Right renal pelvis (tissue), 4 donors: ENCODE results near the gene EIF5. TPM values are rescaled to one million over a fixed set of nuclear protein-coding genes. Genes with fewer than 3 reads are reported as not detected.

Source experiments
- DNase-seq, 4 donors: peaks; one replicate each; pipeline ENCODE4 v3.0.0-alpha.2; 2013; ENCODE audit warnings: low read depth in 4 of 4, low spot score in 3 of 4, missing footprints in 1 of 4
- polyA plus RNA-seq, 4 donors: library from polyadenylated mRNA; unstranded; fragments of 120-200 nt; gene quantifications; one replicate each; pipeline ENCODE4 v1.2.1, GENCODE V29; 2013; ENCODE audit not compliant: insufficient read length in 4 of 4

The EIF5 gene
- polyA plus RNA-seq, 4 donors = 228 to 242 (median 233) TPM

DNA sequence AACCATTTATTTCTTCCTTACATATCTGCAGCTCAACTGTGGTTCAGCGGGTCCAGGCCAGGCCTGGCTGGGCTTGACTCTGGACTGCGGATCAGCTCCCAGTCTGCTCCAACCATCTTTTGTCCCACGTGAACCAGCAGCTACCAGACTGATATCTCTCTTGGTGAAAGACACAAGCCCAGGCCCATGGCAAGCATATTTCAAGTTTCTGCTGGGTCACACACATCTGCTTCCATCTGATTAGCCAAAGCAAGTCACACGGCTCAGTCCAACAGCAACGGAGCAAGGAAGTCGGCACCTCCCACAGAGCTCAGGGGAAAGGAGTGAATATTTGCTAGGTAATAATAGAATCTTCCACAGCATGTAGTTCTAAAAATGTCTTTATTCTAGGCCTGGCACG lies 26.5 kb downstream of the EIF5 start:
- DNase-seq = no peak

DNA sequence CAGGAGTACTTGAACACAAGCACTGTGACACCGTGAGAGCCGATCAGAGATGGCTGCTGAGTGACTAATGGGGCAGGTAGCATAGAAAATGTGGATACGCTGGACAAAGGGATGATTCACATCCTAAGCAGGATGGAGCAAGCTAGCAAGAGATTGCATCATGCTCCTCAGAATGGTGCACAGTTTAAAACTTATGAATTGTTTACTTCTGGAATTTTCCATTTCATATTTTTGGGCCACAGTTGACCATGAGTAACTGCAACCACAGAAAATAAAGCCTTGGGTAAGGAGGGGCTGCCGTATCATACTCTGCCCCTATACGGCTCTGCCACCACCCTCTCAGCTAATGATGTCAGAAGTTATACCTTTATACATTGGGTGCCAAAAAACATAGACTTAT lies 27.8 kb downstream of the EIF5 start:
- DNase-seq = no peak

DNA sequence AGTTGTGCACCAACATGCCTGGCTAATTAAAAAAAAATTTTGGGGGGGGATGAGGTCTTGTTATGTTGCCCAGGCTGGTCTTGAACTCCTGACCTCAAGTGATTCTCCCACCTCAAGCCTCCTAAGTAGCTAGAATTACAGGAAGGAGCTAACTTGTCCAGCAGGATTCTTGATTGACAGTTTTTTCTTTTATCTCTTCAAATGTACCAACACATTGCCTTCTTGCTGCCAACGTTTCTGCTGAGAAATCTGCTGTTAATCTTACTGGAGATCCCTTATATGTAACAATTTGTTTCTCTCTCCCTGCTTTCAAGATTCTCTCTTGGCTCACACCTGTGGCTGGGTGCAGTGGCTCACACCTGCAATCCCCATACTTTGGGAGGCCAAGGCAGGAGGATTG lies 28.7 kb downstream of the EIF5 start:
- no peak for DNase-seq

DNA sequence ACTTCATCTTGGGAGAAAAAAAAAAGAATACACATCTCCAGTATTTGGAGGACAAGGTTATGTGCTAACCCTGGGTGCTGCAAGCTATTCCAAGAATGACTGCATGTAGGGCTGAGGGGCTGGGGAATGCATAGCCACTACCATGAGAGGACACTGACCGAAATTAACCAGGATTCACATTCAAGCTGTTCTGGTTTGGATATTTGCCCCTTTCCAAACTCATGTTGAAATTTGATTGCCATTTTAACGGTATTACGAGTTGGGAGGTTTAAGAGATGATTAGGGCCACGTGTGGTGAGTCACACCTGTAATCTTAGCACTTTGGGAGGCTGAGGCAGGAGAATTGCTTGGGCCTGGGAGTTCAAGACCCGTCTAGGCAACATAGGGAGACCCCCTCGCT lies 32.7 kb downstream of the EIF5 start:
- no peak for DNase-seq

DNA sequence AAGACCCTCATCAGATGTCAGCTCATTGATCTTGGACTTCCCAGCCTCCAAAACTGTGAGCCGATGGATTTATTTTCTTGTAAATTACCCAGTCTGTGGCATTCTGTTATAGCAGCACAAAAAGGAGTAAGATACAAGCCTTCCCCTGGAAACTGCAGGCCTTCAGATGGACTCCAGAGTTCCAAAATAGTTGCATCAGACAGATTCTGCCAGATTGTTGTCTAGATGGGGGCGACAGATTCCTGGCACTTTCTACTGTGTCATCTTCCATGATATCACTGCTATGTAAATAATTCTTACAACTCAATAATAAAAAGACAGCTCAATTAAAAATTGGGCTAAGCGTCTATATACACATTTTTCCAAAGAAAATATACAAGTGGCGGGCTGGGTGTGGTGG lies 34.0 kb downstream of the EIF5 start:
- no peak for DNase-seq

DNA sequence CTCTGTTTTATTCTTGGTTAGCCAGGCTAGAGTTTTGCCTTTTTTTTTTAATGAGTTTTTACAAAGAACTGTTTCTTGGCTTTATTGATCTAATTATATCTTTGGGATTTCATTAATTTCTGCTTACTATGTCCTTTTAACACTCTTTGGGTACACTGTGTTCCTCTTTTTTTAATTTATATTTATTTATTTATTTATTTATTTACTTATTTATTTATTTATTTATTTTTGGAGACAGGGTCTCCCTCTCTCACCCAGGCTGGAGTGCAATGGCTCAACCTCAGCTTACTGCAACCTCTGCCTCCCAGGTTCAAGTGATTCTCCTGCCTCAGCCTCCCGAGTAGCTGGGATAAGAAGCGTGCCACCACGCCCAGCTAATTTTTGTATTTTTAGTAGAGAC lies 36.0 kb downstream of the EIF5 start:
- DNase-seq = no peak

DNA sequence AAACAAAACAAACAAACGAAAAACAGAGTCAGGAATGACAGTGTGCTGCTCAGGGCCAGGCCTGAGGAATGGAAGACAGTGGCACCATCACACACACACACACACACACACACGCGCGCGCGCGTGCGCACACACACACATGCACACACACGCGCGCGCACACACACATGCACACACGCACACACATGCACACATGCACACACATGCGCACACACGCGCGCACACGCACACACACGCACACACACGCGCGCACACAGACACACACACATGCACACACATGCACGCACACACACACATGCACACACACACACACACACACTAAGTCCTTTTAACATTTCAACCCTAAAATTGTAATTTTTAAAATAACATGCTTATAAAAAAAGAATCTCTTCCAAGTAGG lies 38.0 kb downstream of the EIF5 start:
- DNase-seq = no peak

DNA sequence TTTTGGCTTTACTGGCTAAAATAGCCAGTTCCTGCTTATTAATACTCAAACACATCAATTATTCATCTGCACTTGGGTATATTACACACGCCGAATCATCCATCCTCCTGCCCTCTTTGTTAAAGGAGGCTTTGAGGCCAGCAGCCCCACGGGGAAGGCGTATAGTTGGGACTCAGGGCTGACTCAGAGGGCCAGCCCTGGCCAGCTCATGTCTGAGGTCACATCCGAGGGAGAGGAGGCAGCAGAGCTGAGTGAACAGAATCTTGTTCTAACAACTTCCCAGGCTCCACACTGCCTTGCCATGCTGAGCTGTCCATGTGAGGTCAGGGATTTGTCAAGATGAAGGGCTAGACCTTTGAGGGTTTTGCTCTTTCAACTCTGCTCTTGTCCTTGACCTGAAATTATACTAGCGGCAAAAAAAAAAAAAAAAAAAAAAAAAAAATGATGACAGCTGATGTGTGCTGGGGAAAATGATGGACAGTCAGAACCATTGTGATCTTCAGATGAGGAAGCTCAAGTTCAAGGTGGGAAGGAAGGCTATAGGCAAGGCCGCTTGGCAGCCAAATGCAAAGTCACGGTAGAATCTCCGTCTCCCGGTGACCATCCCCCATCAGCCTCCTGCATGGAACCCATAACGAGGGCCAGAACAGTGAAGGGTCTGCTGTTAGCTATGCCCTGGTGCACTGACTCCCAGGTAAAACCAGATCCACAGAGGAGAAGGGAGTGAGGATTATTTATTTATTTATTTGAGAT lies 38.7 kb downstream of the EIF5 start:
- no peak for DNase-seq

DNA sequence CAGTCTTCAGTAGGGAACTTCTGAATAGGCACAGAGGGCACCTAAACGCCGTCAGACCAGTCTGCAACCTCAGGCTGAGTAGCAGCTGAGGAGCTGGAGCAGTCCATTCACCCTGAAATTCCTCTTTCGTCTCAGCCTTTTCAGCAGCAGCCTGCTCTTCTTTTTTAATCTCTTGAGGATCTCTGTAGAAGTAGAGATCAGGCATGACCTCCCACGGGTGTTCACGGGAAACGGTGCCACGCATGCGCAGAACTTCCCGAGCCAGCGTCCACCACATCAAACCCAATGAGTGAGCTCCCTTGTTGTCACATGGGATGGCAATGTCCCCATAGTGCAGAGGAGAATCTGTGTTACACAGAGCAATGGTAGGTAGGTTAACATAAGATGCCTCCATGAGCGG lies 40.1 kb downstream of the EIF5 start:
- DNase-seq = no peak

DNA sequence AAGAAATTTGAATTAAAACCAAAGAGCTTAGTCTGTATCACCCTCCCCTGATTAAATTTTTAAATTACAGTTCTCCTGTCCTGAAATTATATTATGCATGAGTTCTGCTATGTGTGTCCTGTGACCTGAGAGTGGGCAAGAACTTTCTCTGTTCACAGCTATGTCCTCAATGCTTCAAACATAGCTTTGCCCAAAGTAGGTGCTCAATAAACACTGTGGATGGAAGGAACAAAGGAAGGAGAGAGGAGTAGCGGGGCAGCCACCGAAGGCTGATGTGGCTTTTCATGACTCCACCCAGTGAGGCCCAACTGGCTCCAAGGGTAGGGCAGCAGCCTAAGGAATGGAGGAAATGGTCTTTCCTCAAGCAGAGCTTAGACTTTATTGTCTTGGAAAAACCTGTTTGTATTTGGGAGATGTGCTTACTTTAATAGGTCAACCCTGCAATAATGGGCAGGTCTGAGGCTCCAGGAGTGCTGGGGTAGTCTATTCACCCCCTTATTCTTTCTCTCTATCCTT lies 43.5 kb downstream of the EIF5 start:
- DNase-seq = no peak

DNA sequence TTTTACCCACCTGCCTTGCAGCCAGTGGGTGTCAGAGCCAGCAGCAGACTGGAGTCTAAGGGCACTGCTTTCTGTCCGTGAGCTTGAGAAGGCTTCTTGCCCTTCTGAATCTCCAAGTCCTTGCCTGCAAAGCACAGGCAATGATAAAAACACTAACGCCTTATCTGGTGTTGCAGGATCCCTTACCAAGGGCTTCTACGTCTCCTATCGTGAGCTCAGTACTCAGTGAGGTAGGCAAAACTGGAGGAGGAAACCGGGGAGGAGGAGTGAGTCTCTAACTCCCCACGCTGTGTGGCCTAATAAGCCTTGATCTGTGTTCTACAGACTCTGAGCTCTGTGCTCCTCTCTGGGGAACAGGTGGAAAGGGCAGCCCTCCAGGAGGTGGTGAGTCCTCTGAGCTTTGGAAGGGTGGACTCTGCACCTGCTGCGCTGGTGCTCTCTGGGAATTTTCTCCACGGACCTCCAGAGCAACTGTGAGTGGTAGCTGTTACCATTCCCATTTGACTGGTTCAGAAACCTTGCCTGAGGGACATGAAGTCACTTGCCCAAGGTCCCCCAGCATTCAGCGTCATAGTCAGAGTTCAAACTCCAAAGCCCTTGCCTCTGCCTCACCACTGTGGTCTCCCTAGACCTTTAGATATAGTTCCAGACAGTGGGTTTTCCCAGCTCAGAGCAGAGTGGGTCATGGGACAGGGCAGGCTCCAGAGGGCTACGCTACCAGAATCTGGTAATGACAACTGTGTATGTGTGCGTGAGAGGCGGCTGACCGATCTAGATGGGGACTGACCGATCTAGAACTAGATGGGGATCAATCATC lies 44.2 kb downstream of the EIF5 start:
- DNase-seq = no peak

DNA sequence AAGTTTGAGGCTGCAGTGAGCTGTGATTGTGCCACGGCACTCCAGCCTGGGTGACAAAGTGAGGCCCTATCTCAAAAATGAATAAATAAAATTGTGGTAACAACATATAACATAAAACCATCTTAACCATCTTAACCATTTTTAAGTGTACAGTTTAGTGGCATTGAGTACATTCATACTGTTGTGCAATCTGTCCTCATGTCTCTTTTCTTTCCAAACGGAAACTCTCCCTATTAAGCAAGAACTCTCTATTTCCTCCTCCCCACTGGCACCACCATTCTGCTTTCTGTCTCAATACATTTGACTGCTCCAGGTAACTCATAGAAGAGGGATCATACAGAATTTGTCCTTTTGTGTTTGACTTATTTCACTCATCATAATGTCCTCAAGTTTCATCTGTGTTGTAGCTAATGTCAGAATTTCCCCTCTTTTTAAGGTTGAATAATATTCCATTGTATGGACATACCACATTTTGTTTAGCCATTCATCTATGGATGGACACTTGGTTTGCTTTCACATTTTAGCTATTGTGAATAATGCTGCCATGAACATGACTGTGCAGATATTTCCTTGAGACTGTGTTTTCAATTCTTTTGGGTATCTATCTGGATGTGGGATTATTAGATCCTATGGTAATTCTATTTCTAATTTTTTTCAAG lies 46.8 kb downstream of the EIF5 start:
- no peak for DNase-seq

DNA sequence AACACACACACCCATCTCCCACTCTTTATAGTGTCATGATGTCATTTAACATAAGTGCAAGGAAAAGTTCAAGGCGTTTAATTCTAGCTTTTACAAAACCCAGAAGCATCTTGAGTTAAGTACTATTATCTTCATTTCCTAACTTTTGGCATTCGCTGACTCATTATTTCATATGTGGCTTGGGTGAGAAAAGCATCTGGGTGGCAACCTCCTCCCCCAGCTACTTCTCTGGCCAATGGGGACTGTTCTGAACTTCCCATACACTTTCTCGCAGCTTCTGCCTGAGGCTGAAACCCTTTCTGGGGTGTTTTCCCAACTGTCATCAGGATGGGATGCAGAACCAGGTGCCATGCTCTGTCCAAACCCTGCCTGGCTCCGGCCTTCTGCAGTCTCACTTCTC lies 48.3 kb downstream of the EIF5 start:
- no peak for DNase-seq

DNA sequence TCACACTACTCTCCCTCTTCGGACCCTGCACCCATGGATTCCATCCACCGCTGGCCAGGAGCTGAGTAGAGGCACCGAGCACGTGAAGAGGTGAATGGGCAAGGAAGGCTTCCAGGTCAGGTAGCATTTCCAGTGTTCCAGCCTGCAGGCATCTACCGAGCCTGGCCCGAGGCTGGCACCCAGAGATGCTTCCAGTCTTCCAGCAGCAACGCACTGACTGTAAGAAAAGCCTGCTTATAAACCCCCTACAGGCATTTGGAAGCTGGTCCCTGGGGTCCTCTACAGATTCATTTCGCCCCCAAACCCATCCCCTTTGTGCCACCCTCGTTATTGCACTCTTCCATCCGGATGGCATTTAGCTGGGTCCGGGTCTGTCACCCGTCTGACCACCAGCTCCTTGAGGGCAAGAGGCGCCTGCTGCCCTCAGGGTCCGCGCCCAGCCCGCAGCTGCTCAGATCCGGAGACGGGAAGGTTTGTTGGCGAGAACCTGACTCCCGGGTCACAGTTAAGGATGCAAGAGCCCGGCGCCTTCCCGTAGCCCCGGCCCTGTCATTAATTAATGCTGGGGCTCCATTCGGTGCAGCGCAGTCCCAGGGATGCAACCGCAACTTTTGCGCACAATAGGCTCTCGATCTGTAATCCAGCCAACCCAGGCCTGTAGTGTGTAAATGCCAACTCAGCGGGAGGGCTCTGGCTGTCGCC lies 50.6 kb downstream of the EIF5 start:
- no peak for DNase-seq

DNA sequence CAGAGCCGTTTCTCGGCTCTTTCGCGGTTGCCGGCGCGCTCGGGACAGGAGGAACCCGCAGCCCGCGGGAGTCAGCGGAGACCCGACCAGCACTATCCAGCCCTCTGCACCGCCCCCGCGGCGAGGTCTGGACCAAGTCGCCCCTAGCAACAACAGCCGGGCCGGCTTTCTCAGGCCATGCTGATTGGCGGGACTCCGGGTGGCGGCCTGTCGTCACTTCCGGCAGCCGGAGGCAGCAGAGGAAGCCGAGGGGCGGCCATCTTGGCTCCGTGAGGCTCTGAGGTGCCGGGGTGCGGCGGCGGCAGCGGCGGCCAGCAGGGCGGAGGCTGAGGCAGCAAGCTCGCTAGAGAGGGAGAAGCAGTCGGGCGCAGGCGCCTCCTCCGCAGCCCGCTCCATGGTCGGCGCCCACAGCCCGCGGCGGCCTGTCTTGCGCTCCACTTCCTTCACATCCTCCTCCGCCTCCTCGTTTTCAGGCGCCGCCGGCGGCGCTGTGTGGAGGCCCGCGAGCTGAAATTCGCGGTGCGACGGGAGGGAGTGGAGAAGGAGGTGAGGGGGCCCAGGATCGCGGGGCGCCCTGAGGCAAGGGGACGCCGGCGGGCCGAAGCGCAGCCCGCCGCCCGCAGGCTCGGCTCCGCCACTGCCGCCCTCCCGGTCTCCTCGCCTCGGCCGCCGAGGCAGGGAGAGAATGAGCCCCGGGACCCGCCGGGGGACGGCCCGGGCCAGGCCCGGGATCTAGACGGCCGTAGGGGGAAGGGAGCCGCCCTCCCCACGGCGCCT lies 51.3 kb downstream of the EIF5 start, which contains the start of gene MARK3:
Gene MARK3, plus strand, starts transcription at position 264 of the 777 bp plus-strand sequence. CDS start 615 bp downstream, outside the sequence.
- peak; percentile 83 to 93 (median 92) for DNase-seq

DNA sequence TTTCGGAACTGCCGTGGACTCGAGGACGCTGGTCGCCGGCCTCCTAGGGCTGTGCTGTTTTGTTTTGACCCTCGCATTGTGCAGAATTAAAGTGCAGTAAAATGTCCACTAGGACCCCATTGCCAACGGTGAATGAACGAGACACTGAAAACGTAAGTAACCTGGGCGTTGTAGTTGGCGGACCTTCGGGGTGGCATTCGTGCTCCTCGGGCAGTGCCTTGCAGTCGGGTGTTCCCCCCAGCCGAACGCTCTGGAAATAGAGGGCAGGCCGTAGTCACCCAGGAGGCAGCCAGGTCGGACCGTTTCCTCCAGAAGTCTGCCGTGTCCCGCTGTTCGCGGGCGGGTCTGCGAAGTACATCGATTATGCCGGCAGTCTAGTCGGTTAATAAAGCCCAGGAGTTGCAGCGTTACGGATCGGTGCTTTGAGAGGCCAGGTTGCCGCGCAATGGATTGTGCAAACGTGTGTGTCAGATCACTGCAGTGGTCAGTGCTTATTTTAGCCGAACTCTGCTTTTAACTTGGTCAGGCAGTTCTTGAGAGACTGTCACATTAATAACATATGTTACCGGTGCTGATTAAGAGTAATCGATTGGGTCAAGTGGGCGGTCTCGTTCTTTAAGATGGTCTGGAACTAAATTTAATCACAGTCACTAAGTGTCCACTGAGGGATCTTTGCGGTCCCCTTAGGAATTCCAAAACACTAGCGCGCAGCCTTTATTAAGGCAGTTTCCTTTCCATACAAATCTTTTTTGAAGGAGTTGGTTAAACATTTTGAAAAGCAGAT lies 52.1 kb downstream of the EIF5 start:
- no peak for DNase-seq

DNA sequence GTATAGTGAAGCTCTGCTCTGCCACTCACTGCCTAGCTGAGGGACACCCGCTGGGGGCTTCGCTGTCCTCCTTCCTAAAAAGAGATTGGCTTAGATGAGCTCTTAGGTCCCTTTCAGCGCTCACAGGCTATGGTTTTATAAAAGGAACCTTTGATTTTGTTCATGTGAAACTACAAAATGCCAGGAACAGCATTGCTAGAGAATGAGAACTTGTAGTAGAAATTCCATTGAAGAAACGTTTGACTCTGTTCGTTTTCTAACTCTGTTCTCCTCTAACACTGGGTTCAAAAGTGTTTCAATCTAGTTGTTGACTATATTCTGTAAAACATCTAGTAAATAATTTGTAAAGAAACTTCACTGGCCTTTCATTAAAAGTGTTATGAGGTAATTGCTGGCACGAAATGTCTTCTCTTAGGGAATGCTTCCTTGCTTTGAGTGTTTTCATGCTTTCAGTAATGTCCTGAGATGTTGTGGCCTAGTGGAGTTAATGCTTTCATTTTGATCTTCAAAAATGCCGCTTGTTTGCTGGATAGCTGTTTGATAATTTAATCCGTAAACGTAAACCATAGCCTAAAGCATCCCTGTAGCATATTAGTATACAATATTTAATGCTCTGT lies 52.8 kb downstream of the EIF5 start:
- DNase-seq = no peak

DNA sequence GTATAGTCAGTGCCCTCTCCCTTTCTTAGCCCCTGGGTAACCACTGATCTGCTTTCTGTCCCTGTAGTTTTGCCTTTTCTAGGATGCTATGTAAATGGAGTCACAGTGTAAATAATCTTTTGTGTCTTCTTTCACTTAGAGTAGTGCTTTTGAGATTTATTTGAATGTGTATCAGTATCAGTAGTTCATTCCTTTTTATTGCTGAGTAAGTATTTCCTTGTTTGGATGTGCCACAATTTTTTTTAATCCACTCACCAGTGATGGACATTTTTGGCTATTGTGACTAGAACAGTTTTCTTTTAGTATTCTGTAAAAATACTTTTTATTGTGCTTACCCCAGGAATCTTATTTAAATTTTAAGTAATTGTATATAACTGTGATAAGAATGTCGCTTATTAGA lies 54.6 kb downstream of the EIF5 start:
- no peak for DNase-seq

DNA sequence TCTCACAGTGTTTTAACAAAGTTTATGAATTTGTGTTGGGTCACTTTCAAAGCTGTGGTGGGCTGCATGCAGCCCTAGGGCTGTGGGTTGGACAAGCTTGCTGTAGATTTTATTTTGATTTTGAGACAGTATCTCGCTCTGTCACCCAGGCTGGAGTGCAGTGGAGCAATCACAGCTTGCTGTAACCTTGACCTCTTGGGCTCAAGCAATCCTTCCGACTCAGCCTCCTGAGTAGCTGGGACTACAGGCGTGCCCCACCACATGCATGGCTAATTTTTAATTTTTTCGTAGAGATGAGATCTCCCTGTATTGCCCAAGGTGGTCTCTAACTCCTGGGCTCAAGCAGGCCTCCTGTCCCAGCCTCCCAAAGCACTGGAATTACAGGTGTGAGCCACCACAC lies 56.6 kb downstream of the EIF5 start:
- no peak for DNase-seq
